Measurements from ENCODE around the gene AGER. TPM values are rescaled to one million over a fixed set of nuclear protein-coding genes. Genes with fewer than 3 reads are reported as not detected.

AGER gene
- total and polyA plus RNA-seq, 8 donors = 68.0 to 616 (median 93.8) TPM

- TF ChIP-seq CTCF (IDR thresholded peaks at IDR 0.05) = peak; percentile 34 to 49
- H3K9me3 ChIP-seq = no peaks in the 10 kb centered on the region
- DNase-seq = peak; percentile 48 to 83 (median 75)
- peak overlapping the region; percentile 47 to 62 for H3K4me3 ChIP-seq
- peaks cover 0 to 14% of the 10 kb centered on the region in 2 donors for H3K36me3 ChIP-seq
- peaks cover 23 to 77% of the 10 kb centered on the region in 2 donors for H3K27me3 ChIP-seq
- ATAC-seq = peak; percentile 78
- H3K4me1 ChIP-seq = peaks cover 15 to 45% of the 10 kb centered on the region in 2 donors
- H3K27ac ChIP-seq = peak overlapping the region; percentile 74 to 80
- intact Hi-C loops (cut with DNase I) = loop anchor here in 1 of 2 donors (5.0 kb wide), 1 partner anchor 37 kb away; no protein-coding TSS in a partner anchor
These were observed 29.4 kb downstream of the AGER start for GRCh38 chr6:32154514-32155161.

- H3K27ac ChIP-seq = peak within 1 kb of the TSS; percentile 80 to 84
- peaks cover 0 to 14% of the 10 kb centered on the region in 2 donors for H3K36me3 ChIP-seq
- no peaks in the 10 kb centered on the region for H3K9me3 ChIP-seq
- peaks cover 15 to 45% of the 10 kb centered on the region in 2 donors for H3K4me1 ChIP-seq
- no peak for TF ChIP-seq CTCF (IDR thresholded peaks at IDR 0.05)
- DNase-seq = peak in 3 of 4 donors; percentile 81 to 97 (median 94)
- intact Hi-C loops (cut with DNase I) = loop anchor here in 1 of 2 donors (5.0 kb wide), 1 partner anchor 37 kb away; no protein-coding TSS in a partner anchor
- peaks cover 31 to 85% of the 10 kb centered on the region in 2 donors for H3K27me3 ChIP-seq
- peak within 1 kb of the TSS; percentile 47 to 62 for H3K4me3 ChIP-seq
- peak; percentile 71 for ATAC-seq
These were observed 30.2 kb downstream of the AGER start, which contains the start of gene PPT2 for GRCh38 chr6:32153564-32154513. Gene PPT2 (plus strand): TSS chr6:32154141. CDS start chr6:32154595, 454 bp downstream.

GRCh38 chr6:32152769-32153563, 31.1 kb downstream of the AGER start:
- no peak for TF ChIP-seq CTCF (IDR thresholded peaks at IDR 0.05)
- intact Hi-C loops (cut with DNase I) = loop anchor here in 1 of 2 donors (5.0 kb wide), 1 partner anchor 36 kb away; no protein-coding TSS in a partner anchor
- Histone ChIP-seq H3K9me3 (no peaks in the 10 kb centered on the region), H3K4me1 (peaks cover 15 to 45% of the 10 kb centered on the region in 2 donors), H3K36me3 (peaks cover 0 to 12% of the 10 kb centered on the region in 2 donors), H3K4me3 (peak overlapping the region; percentile 47 to 62), H3K27ac (peak overlapping the region; percentile 80 to 84), H3K27me3 (peaks cover 31 to 94% of the 10 kb centered on the region in 2 donors)
- ATAC-seq (peak; percentile 70), DNase-seq (peak in 1 of 4 donors; percentile 32)

GRCh38 chr6:32151863-32152768, 31.9 kb downstream of the AGER start, which contains the start of gene PRRT1:
Gene PRRT1 (minus strand): TSS chr6:32151939. CDS start chr6:32151827, 112 bp downstream.
- H3K27ac ChIP-seq = peak within 1 kb of the TSS; percentile 19 to 80
- H3K4me3 ChIP-seq = peak within 1 kb of the TSS; percentile 47 to 62
- H3K27me3 ChIP-seq = peaks cover 33 to 95% of the 10 kb centered on the region in 2 donors
- peaks cover 0 to 6% of the 10 kb centered on the region in 2 donors for H3K36me3 ChIP-seq
- no peak for TF ChIP-seq CTCF (IDR thresholded peaks at IDR 0.05)
- DNase-seq (no peak), ATAC-seq (no peak)
- peaks cover 15 to 45% of the 10 kb centered on the region in 2 donors for H3K4me1 ChIP-seq
- intact Hi-C loops (cut with DNase I) = loop anchor here in 1 of 2 donors (5.0 kb wide), 1 partner anchor 35 kb away; no protein-coding TSS in a partner anchor
- no peaks in the 10 kb centered on the region for H3K9me3 ChIP-seq
